Right renal cortex interstitium (tissue), 3 donors: Measurements from ENCODE around the gene C11orf24. TPM values are rescaled to one million over a fixed set of nuclear protein-coding genes. Genes with fewer than 3 reads are reported as not detected.

Experiments used
- DNase-seq, 3 donors: peaks; one replicate each; pipeline ENCODE4 v3.0.0-alpha.2; 2013; ENCODE audit warnings: low read depth in 3 of 3, low spot score in 2 of 3
- polyA plus RNA-seq, 3 donors: library from polyadenylated mRNA; unstranded; fragments of 120-200 nt; gene quantifications; one replicate each; pipeline ENCODE4 v1.2.1, GENCODE V29; 2013; ENCODE audit not compliant: insufficient read length in 3 of 3

Gene C11orf24
- 10 to 100 TPM; 20.3 to 22.0 (median 20.4) TPM for polyA plus RNA-seq

DNA sequence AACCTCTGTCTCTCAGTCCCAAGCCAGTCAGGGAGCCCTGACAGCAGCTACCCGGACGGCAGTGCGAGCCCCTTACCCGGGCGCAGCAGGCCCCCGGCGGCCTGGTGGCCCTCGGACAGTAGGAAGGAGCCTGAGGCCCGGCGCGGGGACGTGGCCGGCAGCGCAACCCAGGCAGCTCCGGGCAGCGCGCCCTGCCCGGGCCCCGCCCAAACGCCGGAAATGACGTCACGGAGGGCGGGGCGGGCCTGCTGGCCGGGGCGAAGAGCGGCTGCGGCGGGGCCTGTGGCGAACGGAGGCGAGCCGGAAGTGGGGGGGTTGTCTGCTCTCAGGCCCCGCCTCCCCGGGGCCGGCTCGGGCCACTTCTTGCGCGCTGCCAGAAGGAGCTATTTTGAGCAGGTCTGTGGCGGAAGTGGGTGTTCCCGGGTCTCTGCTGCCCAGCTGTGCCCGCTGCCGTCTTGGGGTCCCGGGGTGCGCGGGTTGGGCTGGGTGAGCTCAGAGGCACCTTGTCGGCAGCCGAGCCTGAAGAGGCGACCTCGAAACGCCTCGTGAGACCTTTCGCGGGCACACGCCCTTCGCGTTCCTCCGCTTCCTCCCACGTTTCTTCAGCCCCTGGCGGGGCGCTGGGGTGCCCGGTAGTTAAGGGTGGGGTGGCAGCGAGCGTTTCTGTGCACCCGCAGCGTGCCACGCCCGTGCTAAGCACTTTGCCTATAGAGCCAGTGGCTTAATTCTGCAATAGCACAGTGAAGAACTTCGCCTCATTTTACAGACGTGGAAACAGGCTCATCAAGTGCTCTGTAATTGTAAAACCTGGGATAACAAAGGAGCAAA lies at the start of gene C11orf24:
Gene C11orf24 (minus strand): TSS at position 193 of the 828 bp plus-strand sequence. CDS start 8,206 bp downstream, outside the sequence.
- peak; percentile 76 to 88 (median 87) for DNase-seq

- no peak for DNase-seq
Measured at GRCh38 chr11:68317147-68317785, 45.5 kb upstream of the C11orf24 start.

DNA sequence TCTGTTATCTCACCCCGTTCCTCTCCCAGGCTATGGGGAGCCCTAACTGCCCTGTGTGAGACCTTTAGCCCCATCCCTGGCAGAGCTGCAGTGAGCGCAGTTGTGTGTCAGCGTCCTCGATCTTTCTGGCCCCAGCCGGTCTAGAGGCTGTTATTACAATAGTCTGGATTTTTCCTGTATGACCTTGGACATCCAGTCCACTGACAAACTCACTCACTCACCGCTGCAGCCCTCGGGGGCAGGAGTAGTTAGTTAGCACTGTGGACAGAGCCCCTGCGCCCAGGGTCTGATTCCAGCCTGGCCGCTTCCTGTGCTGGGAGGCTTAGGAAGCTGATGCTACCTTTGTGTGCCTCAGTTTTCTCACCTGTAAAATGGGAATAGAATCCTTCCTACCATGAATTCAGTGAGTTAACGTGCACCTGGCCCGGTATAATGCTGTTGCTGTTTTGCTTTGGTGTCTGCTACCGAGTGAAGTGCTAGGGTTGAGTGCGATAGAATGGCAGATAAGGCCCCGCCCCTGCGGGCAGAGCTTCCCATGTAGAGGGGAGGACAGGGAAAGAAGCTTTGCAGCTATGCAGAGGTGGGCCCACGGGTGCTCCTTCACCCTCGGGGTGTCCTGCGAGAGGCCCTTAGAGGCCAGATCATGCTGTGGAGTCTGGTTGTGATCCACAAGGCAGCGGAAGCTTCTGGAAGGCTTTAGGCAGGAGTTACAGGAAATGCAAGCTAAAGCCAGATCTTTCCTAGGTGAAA lies 43.6 kb upstream of the C11orf24 start:
- DNase-seq = no peak

DNA sequence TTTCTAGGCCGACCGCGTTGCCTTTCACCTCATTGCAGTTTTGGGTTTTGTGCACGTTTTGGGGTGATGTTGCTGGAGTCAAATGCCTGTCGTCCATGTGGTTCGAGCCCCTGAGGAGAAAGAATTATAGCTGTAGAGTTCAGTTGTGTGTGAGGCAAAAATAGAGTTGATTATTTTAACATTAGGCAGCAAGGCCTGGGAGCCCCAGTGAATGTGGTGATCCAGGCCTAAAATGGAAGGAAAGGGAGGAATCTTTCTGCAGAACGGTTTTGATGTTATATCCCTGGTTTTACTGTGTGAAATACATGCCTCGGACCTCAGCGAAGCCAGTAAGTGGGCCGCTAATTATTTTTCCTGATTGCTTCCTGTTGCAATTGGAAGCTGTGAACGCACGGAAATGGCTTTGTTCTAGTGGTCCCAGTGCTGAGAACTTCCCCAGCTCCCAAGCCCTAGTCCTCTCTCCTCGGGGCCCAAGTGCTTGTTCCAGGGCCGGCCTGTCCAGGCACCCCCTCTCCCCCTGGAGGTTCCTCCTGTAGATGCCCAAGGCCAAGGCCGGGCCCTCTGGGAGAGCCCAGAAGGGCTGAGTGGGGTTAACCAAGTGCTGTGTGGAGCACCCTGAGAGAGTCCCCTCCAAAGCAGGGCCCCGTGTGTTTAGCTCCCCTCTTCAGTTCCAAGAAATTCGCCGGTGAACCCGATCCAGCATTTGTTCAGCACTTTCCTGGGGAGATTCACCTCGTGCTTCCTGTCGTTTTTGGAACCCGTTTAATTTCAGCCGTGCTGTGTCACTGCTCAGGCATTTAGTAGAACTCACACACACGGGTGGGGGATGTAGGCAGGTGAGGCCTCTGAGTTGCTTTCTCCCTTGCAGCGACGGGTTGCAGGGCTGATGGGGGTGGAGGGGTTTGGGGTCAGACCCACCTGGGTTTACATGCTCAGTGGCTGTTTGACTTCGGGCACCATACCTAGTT lies 42.7 kb upstream of the C11orf24 start:
- DNase-seq = no peak

GRCh38 chr11:68313574-68314202 lies 41.9 kb upstream of the C11orf24 start:
- DNase-seq = no peak

- DNase-seq = no peak
Measured at GRCh38 chr11:68312780-68313573, 41.2 kb upstream of the C11orf24 start.

DNA sequence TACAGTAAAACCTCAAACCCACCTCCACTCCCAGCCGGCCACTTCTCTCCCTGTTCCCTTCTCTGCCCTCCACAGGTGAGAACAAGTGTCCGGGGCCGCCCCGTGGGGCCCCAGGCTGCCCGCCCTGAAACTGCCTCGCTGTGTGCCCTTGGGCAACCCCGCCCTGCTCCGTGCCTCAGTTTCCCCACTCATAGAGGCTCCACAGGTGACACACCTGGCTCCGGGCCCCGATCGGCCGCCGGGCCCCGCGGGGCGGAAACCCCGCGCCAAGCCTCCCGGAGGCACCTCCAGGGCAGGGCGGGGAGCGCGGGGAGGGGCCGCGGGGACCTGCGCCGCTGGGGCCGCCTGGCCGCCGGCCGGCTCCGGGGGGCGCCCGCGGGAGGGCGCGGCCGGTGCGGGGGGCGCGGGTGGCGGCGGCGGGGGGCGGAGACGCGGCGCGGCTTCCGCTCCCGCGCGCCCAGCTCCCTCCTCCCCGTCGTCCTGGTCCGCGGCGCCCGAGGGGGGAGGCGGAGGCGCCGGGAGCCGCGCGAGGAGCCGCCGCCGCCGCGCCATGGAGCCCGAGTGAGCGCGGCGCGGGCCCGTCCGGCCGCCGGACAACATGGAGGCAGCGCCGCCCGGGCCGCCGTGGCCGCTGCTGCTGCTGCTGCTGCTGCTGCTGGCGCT lies 40.5 kb upstream of the C11orf24 start, which contains the start of gene LRP5:
Gene LRP5 (plus strand): TSS at position 475 of the 663 bp plus-strand sequence. CDS start 124 bp downstream, at position 599.
- DNase-seq = no peak

- no peak for DNase-seq
Measured at GRCh38 chr11:68311160-68312116, 39.7 kb upstream of the C11orf24 start.

DNA sequence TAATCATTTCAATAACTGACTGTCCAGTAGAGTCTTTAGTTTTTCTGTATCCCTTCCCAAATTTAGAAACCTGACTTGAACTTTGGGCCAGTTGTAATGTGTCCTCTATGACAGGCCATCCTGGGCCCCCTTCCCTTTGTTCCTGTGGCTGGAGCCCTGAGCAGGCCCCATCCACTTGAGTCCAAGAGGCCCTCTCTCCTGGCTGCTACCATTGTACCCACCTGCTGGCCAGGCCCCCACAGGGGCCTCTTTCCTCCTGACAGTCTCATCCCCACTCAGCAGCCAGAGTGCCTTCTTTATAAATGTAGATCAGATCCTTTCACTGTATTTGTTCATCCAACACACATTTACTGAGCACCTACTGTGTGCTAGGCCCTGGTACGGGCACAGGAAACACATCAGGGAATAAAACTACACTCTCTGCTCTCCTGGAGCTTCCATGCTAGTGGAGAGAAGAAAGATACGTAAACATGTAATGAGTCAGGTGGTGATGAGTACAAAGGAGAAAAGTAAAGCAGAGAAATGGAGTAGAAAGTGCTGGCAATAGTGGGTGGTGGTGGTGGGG lies 37.9 kb upstream of the C11orf24 start:
- no peak for DNase-seq

DNA sequence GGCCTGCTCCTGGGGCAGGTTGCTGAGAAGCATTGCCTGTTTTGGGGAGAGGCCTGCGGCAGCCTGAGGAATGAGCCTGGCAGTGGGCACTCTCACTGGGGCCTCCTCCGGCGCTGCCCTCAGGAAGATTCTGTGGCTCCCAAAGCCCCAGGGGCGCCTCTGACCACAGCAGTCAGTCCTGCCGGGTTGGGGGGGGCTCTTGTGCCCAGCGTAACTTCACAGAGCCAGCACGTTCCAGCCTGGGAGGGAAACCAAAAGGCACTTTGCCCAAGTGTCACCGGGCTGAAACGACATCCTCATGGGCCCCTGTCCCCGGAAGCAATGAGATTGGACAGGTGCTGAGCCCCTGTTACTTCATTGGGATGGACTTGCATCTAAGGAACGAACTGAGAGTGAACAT lies 36.3 kb upstream of the C11orf24 start:
- DNase-seq = no peak

- DNase-seq = no peak
Measured at GRCh38 chr11:68306636-68307035, 34.9 kb upstream of the C11orf24 start.

DNA sequence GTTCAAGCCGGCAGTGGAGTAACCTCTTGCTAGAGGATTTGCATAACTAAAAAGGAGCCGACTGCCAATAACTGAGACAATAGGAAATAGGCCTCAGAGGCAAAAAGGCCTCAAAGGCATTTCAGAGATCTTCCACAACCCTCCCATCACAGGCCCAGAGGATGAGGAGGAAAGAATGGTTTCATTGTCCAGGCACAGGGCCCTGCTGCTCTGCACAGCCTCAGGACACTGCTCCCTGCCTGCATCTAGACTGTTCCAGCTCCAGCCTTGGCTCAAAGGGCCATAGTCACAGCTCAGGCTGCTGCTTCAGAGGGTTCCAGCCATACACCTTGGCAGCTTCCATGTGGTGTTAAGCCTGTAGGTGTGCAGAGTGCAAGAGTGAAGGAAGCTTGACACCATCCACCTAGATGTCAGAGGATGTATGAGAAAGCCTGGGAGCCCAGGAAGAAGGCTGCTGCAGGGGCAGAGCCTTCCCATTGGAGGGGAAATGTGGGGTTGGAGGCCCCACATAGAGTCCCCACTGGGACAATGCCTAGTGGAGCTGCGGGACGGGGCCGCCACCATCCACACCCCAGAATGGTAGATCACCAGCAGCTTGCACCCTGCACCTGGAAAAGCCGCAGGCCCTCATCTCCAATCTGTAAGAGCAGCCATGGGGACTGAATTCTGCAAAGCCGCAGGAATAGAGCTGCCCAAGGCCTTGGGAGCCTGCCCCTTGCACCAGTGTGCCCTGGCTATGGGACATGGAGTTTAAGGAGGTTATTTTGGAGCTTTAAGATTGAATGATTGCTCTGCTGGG lies 32.4 kb upstream of the C11orf24 start:
- DNase-seq = no peak

- DNase-seq = no peak
Measured at GRCh38 chr11:68303083-68303482, 31.3 kb upstream of the C11orf24 start.

- DNase-seq = no peak
Measured at GRCh38 chr11:68302670-68303069, 30.9 kb upstream of the C11orf24 start.

DNA sequence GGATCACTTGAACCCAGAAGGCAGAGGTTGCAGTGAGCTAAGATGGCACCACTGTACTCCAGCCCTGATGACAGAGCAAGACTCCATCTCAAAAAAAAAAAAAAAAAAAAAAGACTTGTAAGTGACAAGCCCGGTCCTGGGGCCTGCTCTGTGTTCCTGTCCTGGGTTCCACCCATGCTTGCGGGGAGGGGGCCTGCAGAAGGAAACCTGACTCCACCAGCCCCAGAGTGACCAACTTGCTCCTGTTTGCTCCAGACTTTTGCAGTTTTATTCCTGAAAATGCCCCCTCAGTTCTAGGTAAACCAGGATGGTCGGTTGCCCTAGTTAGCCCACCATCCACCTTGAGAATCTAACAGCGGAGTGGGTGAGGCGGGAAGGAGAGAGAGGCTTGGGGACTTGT lies 30.5 kb upstream of the C11orf24 start:
- no peak for DNase-seq
